GM19463 (cell line): ENCODE measurements around the gene ZMYM3.

Source experiments
- ATAC-seq: cut with Tn5 transposase; IDR thresholded peaks from one replicate; pipeline ENCODE4 v1.9.1; 2021; ENCODE audit warnings: mild to moderate bottlenecking, moderate library complexity; ENCODE audit not compliant: unreplicated experiment

The ZMYM3 gene

GRCh38 chrX:71214604-71215337 is 39.2 kb downstream of the ZMYM3 start:
- ATAC-seq = no peak

- ATAC-seq = no peak
These were observed 39.8 kb downstream of the ZMYM3 start for GRCh38 chrX:71214152-71214551.

GRCh38 chrX:71212536-71212935 is 41.4 kb downstream of the ZMYM3 start:
- no peak for ATAC-seq

- ATAC-seq = no peak
These were observed 43.1 kb downstream of the ZMYM3 start for GRCh38 chrX:71210816-71211215.

GRCh38 chrX:71199252-71200008 is 54.5 kb downstream of the ZMYM3 start:
- no peak for ATAC-seq

GRCh38 chrX:71198066-71198465 is 55.9 kb downstream of the ZMYM3 start:
- peak; percentile 73 for ATAC-seq

- ATAC-seq = peak; percentile 35
These were observed 57.8 kb downstream of the ZMYM3 start for GRCh38 chrX:71195964-71196649.

GRCh38 chrX:71191248-71191647 is 62.7 kb downstream of the ZMYM3 start:
- ATAC-seq = no peak
